GM18511 (cell line): ENCODE data around the gene GMDS.
"Not testable (repeated sequence)": the region's sequence is repeated elsewhere in the genome, so short reads cannot be mapped to it uniquely, and the experiment has no call there.

ENCODE experiments used
- ATAC-seq: cut with Tn5 transposase; IDR thresholded peaks from one replicate; pipeline ENCODE4 v1.9.1; 2021; ENCODE audit warnings: mild to moderate bottlenecking, moderate library complexity; ENCODE audit not compliant: unreplicated experiment

The GMDS gene

GRCh38 chr6:1668456-1668855 lies 576.9 kb downstream of the GMDS start:
- not testable (repeated sequence) for ATAC-seq

GRCh38 chr6:1667805-1668175 lies 577.6 kb downstream of the GMDS start:
- no peak for ATAC-seq

- no peak for ATAC-seq
Observed at GRCh38 chr6:1667012-1667804, 578.2 kb downstream of the GMDS start.

- peak; percentile 99 for ATAC-seq
Observed at GRCh38 chr6:1665214-1665613, 580.2 kb downstream of the GMDS start.

GRCh38 chr6:1664329-1664728 lies 581.1 kb downstream of the GMDS start:
- no peak for ATAC-seq

- no peak for ATAC-seq
Observed at GRCh38 chr6:1663511-1663910, 581.9 kb downstream of the GMDS start.

GRCh38 chr6:1662534-1662933 lies 582.9 kb downstream of the GMDS start:
- no peak for ATAC-seq

GRCh38 chr6:1659816-1660215 lies 585.6 kb downstream of the GMDS start:
- ATAC-seq: no peak

- ATAC-seq: no peak
Observed at GRCh38 chr6:1658212-1659005, 587.0 kb downstream of the GMDS start.

- no peak for ATAC-seq
Observed at GRCh38 chr6:1657771-1658165, 587.6 kb downstream of the GMDS start.

- no peak for ATAC-seq
Observed at GRCh38 chr6:1657116-1657770, 588.2 kb downstream of the GMDS start.

GRCh38 chr6:1654054-1654453 lies 591.4 kb downstream of the GMDS start:
- ATAC-seq: no peak

GRCh38 chr6:1652842-1653241 lies 592.6 kb downstream of the GMDS start:
- no peak for ATAC-seq

GRCh38 chr6:1651362-1651761 lies 594.0 kb downstream of the GMDS start:
- ATAC-seq: no peak

GRCh38 chr6:1645466-1646185 lies 599.8 kb downstream of the GMDS start:
- ATAC-seq: no peak

- no peak for ATAC-seq
Observed at GRCh38 chr6:1644516-1645060, 600.8 kb downstream of the GMDS start.

- no peak for ATAC-seq
Observed at GRCh38 chr6:1643830-1644445, 601.5 kb downstream of the GMDS start.

- ATAC-seq: no peak
Observed at GRCh38 chr6:1643111-1643510, 602.3 kb downstream of the GMDS start.

GRCh38 chr6:1641343-1641885 lies 604.0 kb downstream of the GMDS start:
- no peak for ATAC-seq

GRCh38 chr6:1640476-1640875 lies 604.9 kb downstream of the GMDS start:
- ATAC-seq: no peak
